Activated T-helper 1 cell treated with Interleukin-2 at 50 U/mL for 16 hours (primary cell): ENCODE data around the gene IER3.

Experiments used
- DNase-seq: peaks from one replicate; pipeline ENCODE4 v3.0.0-alpha.2; 2020; ENCODE audit warnings: low read depth

Gene IER3

DNA sequence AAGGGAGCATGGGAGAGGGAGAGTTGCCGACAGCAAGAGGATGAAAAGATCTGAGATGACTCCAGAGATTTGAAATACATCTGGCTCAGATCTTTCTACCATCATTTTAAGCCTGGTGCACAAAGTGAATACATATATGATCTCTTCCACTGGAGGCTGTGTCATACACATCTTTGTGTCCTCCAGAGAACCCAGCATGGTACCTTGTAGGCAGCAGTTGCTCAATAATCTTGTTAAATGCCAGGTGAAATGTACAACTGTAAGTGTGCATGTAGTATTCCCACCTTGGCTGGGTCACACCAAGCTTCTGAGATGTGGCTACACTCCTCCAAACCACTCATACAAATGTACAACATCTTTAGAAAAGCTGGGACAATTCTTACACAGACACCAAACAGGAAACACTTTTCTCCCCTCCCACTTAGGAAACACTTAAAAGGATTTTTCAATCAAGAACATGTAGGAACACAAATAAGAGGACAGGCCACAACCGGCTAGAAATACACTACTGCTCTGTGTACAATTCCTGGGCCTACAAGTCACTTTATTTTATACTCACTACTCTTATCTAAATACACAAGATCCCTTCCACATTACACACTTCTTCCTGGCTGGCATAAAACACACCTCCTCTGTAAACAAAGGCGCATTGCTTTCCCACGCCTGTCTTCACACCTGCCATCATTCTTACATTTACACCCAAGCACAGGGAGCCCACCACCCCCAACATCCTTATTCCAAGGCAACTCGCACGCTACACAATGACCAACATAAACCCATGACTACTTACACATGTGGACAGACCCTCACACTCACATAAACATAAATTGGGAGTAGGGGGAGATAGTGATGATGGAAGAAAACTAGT lies 3.8 kb upstream of the IER3 start:
- no peak for DNase-seq

DNA sequence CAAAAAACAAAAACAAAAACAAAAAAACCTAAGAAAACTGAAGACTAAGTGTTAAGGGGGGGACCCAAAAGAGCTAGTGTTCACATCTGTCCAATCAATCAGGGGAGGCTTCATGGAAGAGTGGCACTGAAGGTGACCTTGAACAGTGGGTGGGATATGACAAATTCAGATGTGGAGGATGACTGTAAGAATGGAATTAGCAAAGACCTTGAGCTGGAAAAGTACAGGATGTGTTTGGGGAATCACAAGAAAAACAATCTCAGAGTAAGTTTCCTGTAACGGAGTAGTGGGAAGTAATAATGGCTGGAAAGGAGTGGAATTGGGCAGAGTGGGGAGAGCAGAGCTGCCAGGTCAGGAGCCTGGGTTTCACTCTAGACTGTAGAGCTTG lies 2.9 kb upstream of the IER3 start:
- no peak for DNase-seq

- peak; percentile 13 for DNase-seq
Observed at GRCh38 chr6:30743099-30744053, 971 bp downstream of the IER3 start.

- DNase-seq, result peak; percentile 74
Observed at GRCh38 chr6:30742316-30743098, 1.8 kb downstream of the IER3 start, which contains the start of gene FLOT1. TSS of gene FLOT1 (minus strand) at chr6:30742687. CDS start at chr6:30742189, 498 bp downstream.

- DNase-seq, result no peak
Observed at GRCh38 chr6:30741789-30742315, 2.5 kb downstream of the IER3 start.

DNA sequence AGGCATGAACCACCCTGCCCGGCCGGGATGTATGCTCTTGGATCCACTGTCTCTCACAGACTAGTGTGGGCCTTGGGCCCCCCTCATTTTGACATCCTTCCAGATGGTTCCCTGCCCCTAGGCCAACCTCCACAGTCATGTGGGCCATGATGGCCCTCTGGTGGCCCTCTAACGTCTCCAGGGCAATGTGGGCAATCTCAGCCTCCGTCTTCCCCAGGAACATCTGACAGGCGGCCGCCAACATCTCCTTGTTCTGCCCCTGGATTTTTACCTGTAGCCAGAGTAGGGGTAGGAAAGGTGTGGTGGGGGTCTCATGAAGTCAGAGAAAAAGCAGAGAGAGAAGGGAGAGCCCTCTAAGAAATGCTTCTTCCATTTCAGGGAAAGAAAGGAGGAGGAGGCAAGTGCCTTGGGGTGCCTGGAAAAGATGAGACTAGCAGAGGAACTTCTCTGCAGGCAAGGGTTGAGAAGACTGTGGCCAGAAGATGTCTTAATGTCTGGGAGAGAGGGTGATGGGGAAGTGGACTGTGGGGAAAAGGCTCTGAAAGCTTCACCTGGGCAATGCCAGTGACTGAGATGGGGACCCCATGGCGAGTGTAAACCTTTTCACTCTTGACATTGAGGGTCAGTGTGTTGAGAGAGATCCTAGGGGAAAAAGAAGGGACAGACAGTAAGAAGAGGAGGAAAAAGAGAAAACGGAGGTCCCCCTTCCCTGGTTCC lies 3.1 kb downstream of the IER3 start:
- no peak for DNase-seq

DNA sequence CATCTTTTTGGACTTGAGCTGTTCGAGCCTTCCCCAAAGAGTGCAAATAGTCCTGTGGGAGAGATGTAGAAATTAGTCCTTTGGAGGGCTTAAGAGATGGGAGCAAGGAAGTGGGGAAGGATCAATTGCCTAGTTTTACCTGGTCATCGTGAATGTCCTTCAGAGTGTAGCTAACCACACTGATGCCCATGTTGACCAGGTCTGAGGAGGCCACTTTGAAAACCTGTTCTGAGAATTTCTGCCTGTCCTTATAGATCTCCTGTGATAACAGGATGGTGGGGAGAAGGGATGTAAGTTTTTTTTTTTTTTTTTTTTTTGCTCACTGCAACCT lies 3.8 kb downstream of the IER3 start:
- DNase-seq, result no peak

- no peak for DNase-seq
Observed at GRCh38 chr6:30738532-30738931, 5.8 kb downstream of the IER3 start.

DNA sequence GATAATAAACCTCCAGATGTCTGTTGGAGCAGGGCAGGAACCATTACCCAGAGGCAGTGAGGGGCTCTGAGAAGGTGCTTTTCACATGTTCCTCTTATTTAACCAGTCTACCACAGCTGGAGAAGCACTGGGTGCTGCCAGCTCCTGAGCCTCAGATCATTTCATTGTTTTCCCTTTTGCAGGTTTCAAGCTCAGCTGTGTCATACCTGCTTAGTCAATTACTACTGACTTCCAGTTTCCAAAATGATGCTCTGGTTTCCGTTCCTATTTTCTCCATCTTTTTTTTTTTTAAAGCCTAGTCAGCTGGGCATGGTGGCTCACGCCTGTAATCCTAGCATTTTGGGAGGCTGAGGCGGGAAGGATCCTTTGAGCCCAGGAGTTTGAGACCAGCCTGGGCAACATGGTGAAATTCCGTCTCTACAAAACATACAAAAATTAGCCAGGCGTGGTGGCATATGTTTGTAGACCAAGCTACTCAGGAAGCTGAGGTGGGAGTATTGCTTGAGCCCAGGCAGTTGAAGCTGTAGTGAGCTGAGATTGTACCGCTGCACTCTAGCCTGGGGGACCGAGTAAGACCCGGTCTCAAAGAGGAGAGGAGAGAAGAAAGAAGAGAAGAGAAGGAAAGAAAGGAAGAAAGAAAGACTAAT lies 8.6 kb downstream of the IER3 start:
- no peak for DNase-seq

DNA sequence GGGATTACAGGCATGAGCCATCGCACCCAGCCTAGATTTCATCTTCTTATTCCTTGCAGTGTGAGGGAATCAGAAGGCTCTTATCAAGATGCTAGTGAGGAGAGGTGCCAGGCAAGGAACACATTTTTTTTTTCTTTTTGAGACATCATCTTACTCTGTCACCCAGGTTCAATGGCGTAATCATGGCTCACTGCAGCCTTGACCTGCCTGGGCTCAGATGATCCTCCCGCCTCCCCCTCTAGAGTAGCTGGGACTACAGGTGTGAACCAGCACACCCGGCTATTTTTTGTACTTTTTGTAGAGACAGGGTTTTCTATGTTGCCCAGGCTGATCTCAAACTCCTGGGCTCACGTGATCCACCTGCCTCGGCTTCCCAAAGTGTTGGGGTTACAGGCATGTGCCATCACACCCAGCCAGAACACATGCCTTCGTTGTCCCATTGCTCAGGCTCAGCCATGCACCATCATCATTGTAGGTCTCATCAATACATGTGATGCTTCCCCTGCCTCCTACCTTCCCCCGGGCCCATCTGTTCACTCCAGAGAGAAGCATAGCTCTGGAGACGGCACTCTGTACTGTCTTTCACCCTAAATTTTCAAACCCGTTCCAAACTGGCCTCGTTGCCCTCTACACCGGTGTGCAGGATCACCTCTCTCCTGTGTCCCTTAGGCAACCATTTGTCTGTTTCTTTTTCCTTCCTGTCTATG lies 12.0 kb downstream of the IER3 start:
- DNase-seq, result no peak

GRCh38 chr6:30730601-30731435 lies 13.5 kb downstream of the IER3 start:
- peak; percentile 76 for DNase-seq

GRCh38 chr6:30727920-30728553 lies 16.3 kb downstream of the IER3 start:
- no peak for DNase-seq

GRCh38 chr6:30726506-30727413 lies 17.6 kb downstream of the IER3 start:
- no peak for DNase-seq

DNA sequence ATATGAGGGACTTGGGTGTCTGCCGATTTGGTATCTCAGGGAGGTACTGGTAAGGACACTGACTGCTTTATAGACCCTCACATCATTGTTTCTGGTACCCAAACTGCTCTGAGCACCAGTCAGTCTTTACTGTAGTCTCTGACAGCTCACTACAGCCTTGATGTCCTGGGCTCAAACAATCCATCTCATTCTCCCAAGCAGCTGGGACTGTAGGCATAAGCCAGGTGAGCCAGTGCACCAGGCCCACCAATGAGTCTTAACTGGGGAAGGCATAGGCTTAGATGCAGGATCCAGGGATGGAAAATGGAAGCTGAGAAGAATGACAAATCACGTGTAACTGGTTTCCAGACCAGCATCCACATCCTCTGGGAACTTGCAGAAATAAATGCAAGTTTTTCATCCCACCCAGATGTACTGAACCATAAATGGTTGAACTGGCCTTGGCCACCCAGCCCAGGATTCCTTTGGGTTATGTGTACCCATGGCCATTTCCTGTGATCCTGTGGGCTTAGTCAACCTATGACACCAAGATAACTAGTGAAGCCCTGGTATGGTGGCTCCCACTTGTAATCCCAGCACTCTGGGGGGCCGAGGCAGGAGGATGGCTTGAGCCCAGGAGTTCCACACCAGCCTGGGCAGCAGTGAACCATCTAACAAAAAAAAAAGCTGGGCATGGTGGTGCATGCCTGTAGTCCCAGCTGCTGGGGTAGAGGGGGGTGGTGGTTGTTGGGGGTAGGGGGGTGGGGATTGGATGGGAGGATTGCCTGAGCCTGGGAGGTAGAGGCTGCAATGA lies 18.4 kb downstream of the IER3 start:
- DNase-seq, result no peak

DNA sequence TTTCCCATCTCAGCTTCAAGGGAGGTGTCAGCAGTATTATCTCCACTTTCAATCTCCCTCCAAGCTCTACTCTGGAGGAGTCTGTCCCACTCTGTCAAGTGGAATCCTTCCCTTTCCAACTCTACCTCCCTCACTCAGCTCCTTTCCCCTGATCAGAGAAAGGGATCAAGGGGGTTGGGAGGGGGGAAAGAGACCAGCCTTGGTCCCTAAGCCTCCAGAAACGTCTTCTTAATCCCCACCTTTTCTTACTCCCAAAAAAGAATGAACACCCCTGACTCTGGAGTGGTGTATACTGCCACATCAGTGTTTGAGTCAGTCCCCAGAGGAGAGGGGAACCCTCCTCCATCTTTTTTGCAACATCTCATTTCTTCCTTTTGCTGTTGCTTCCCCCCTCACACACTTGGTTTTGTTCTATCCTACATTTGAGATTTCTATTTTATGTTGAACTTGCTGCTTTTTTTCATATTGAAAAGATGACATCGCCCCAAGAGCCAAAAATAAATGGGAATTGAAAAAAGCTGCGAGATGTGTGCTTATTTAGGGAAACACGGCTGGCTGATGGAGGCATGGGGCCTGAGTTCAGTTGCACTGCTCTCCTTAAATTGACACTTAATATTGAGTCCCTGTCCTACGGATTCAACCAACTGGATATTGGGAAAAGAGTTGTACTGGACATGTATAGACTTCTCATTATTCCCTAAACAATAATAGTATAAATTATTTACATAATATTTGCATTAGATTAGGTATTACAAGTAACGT lies 19.3 kb downstream of the IER3 start:
- DNase-seq, result no peak
